ENCODE results near the gene SLC38A6.
"Not testable (repeated sequence)": the region's sequence is repeated elsewhere in the genome, so short reads cannot be mapped to it uniquely, and the experiment has no call there.

Gene SLC38A6

GRCh38 chr14:61063461-61063860, 82.4 kb downstream of the SLC38A6 start:
- no peak for DNase-seq

- no peak for DNase-seq
Observed at GRCh38 chr14:61064210-61064609, 83.2 kb downstream of the SLC38A6 start.

GRCh38 chr14:61064856-61065255, 83.8 kb downstream of the SLC38A6 start:
- DNase-seq = no peak

- no peak for DNase-seq
Observed at GRCh38 chr14:61065656-61066055, 84.6 kb downstream of the SLC38A6 start.

GRCh38 chr14:61072442-61072841, 91.4 kb downstream of the SLC38A6 start:
- DNase-seq = not testable (repeated sequence)

- no peak for DNase-seq
Observed at GRCh38 chr14:61074852-61075251, 93.8 kb downstream of the SLC38A6 start.

- DNase-seq = no peak
Observed at GRCh38 chr14:61076556-61076955, 95.5 kb downstream of the SLC38A6 start.

GRCh38 chr14:61077437-61077836, 96.4 kb downstream of the SLC38A6 start:
- DNase-seq = no peak

GRCh38 chr14:61077951-61078720, 97.1 kb downstream of the SLC38A6 start:
- no peak for DNase-seq

GRCh38 chr14:61080591-61081010, 99.6 kb downstream of the SLC38A6 start:
- no peak for DNase-seq

GRCh38 chr14:61088081-61088480, 107.0 kb downstream of the SLC38A6 start:
- DNase-seq = no peak

GRCh38 chr14:61089126-61089750, 108.2 kb downstream of the SLC38A6 start:
- no peak for DNase-seq

GRCh38 chr14:61090432-61091216, 109.6 kb downstream of the SLC38A6 start:
- no peak for DNase-seq

- no peak for DNase-seq
Observed at GRCh38 chr14:61091657-61092273, 110.7 kb downstream of the SLC38A6 start.

GRCh38 chr14:61098096-61098495, 117.1 kb downstream of the SLC38A6 start:
- DNase-seq = not testable (repeated sequence)

- DNase-seq = no peak
Observed at GRCh38 chr14:61098721-61099120, 117.7 kb downstream of the SLC38A6 start.

- DNase-seq = no peak
Observed at GRCh38 chr14:61099216-61099835, 118.3 kb downstream of the SLC38A6 start.

- DNase-seq = no peak
Observed at GRCh38 chr14:61101803-61102548, 120.9 kb downstream of the SLC38A6 start.
